ENCODE data around the gene LRMDA. TPM values are rescaled to one million over a fixed set of nuclear protein-coding genes. Genes with fewer than 3 reads are reported as not detected.

LRMDA gene
- total RNA-seq, 1 experiment from 2014 or later = 4.8 TPM

- H4K20me1 ChIP-seq (ENCODE audit: insufficient read depth) = no peaks in the 10 kb centered on the region
- BruUV-seq (replicated peaks) = no TSS peak
- H3K9me3 ChIP-seq (ENCODE audit: control insufficient read depth in 1 of 2, insufficient read depth in 1 of 2, low read depth in 1 of 2, low read length in 2 of 2) = no peaks in the 10 kb centered on the region
- no peak for DNase-seq (ENCODE audit: low read depth, low spot score)
- H3K9me2 ChIP-seq (ENCODE audit: insufficient read depth) = no peaks in the 10 kb centered on the region
- H3K27me3 ChIP-seq (ENCODE audit: insufficient read depth, low read length) = peaks cover 32% of the 10 kb centered on the region; the same call in 1 of the 2 replicates
- ChIA-PET CTCF (interaction anchor here (1.5 kb wide), 1 partner anchor 46 kb away, joined by 3 read pairs; no protein-coding TSS in a partner anchor), POLR2A (no interaction called here), RAD21 (ENCODE audit: low non-redundant PET in 1 of 2, low total read pairs in 2 of 2, uncharacterized antibody in 2 of 2, unreplicated experiment in 2 of 2) (interaction anchor here in 1 of 2 experiments (0.5 kb wide), 1 partner anchor 262 kb away, joined by 4 read pairs; no protein-coding TSS in a partner anchor)
- H3K36me3 ChIP-seq (ENCODE audit: control insufficient read depth in 1 of 2, insufficient read depth in 2 of 2, low read length in 2 of 2) = no peaks in the 10 kb centered on the region
- no peak overlapping the region for H3K9ac ChIP-seq (ENCODE audit: low read length)
- H3K79me2 ChIP-seq (ENCODE audit: insufficient read depth, low read length) = no peaks in the 10 kb centered on the region
- no peak overlapping the region for H3K4me2 ChIP-seq (ENCODE audit: low read length)
- no peak overlapping the region for H3K27ac ChIP-seq (ENCODE audit: low read depth, low read length)
- H3K4me3 ChIP-seq (replicated peaks in 1 of 2; ENCODE audit: low read depth in 1 of 2, low read length in 2 of 2) = no peak overlapping the region
- TF ChIP-seq POLR2A (IDR thresholded peaks at IDR 0.05; ENCODE audit: borderline replicate concordance, extremely low read depth, insufficient read depth, insufficient read length) = no peak
- TF ChIP-seq YY1 (IDR thresholded peaks at IDR 0.05; ENCODE audit: extremely low read depth, insufficient replicate concordance, low read depth, low read length) = no peak
- no peak for TF ChIP-seq SIN3A (IDR thresholded peaks at IDR 0.05; ENCODE audit: low read depth)
- no peak for TF ChIP-seq REST (IDR thresholded peaks at IDR 0.05; ENCODE audit: low read depth)
- no peak for TF ChIP-seq RAD21 (IDR thresholded peaks at IDR 0.05; ENCODE audit: low read depth)
- no peak for TF ChIP-seq TCF7L2 (IDR thresholded peaks at IDR 0.05; ENCODE audit: borderline replicate concordance, extremely low read depth, insufficient read depth, insufficient read length)
- TF ChIP-seq POLR2AphosphoS5 (IDR thresholded peaks at IDR 0.05; ENCODE audit: low read depth, low read length) = no peak
- no peak for TF ChIP-seq JUND (IDR thresholded peaks at IDR 0.05)
- no peak for TF ChIP-seq CEBPB (IDR thresholded peaks at IDR 0.05; ENCODE audit: low read depth)
- TF ChIP-seq MAX (IDR thresholded peaks at IDR 0.05) = no peak
- TF ChIP-seq EGR1 (IDR thresholded peaks at IDR 0.05; ENCODE audit: low read depth) = no peak
- no peak for TF ChIP-seq SRF (IDR thresholded peaks at IDR 0.05; ENCODE audit: low read depth)
- ATAC-seq = no peak
- peaks cover 0 to 6% of the 10 kb centered on the region in 2 experiments; a peak in 1 of 4 replicates for H3K4me1 ChIP-seq (ENCODE audit: control insufficient read depth in 1 of 2, insufficient read depth in 2 of 2, low read length in 2 of 2)
- intact Hi-C loops (cut with micrococcal nuclease) = no loop called here
- no peak overlapping the region for H2AFZ ChIP-seq (ENCODE audit: low read depth, low read length, poor library complexity, severe bottlenecking)
Measured at GRCh38 chr10:76041551-76041950, 610.1 kb downstream of the LRMDA start.

Measured in HCT116 (cell line).